Cardiac fibroblast (primary cell): ENCODE data around the gene APC2.

ENCODE experiments used
- DNase-seq, 2 donors: peaks; one replicate each; pipeline versions ENCODE4 v3.0.0 to v3.0.0-alpha.2; 2010; ENCODE audit warnings: low read depth in 2 of 2
- H3K4me3 ChIP-seq, 2 donors: replicated peaks in 1 of 2; 1 replicate in 1 of 2; 2 replicates in 1 of 2; pipeline ENCODE4 v1.5.1; 2011; ENCODE audit warnings: low read depth in 2 of 2, low read length in 2 of 2, mild to moderate bottlenecking in 2 of 2, moderate library complexity in 1 of 2
- CTCF ChIP-seq: IDR thresholded peaks from one replicate; pipeline ENCODE4 v1.5.1; 2011; ENCODE audit warnings: low read depth, mild to moderate bottlenecking, low read length, inconsistent platforms

Gene APC2

GRCh38 chr19:1410789-1411188, 39.1 kb upstream of the APC2 start:
- TF ChIP-seq CTCF: no peak
- DNase-seq: no peak
- H3K4me3 ChIP-seq: no peak overlapping the region

GRCh38 chr19:1411255-1412191, 38.4 kb upstream of the APC2 start:
- no peak for TF ChIP-seq CTCF
- DNase-seq: peak; percentile 53 to 78
- H3K4me3 ChIP-seq: no peak overlapping the region

- TF ChIP-seq CTCF: no peak
- no peak overlapping the region for H3K4me3 ChIP-seq
- DNase-seq: no peak
Measured at GRCh38 chr19:1412323-1412923, 37.5 kb upstream of the APC2 start.

GRCh38 chr19:1412995-1413800, 36.7 kb upstream of the APC2 start:
- DNase-seq: no peak
- TF ChIP-seq CTCF: no peak
- H3K4me3 ChIP-seq: no peak overlapping the region

- no peak for TF ChIP-seq CTCF
- peak in 1 of 2 donors; percentile 69 for DNase-seq
- H3K4me3 ChIP-seq: no peak overlapping the region
Measured at GRCh38 chr19:1416014-1416841, 33.7 kb upstream of the APC2 start.

GRCh38 chr19:1417145-1417544, 32.8 kb upstream of the APC2 start:
- TF ChIP-seq CTCF: no peak
- no peak for DNase-seq
- H3K4me3 ChIP-seq: no peak overlapping the region
